GM23338 (cell line): ENCODE results near the gene SHROOM2. TPM values are rescaled to one million over a fixed set of nuclear protein-coding genes. Genes with fewer than 3 reads are reported as not detected.

Source experiments
- ATAC-seq: fragments of 200-7000 bp; cut with Tn5 transposase; 3 replicates; pipeline ENCODE4 v1.9.1; 2020
- DNase-seq: peaks from one replicate; pipeline ENCODE4 v3.0.0-alpha.2; 2015; ENCODE audit warnings: low spot score
- H2AFZ ChIP-seq: fragments of 200-600 bp; sonication (generic); 2 replicates; pipeline ENCODE4 v1.8.0; 2016; ENCODE audit warnings: antibody characterized with exemption, mild to moderate bottlenecking, moderate library complexity
- H3F3A ChIP-seq: fragments of 200-600 bp; sonication (generic); replicated peaks from 2 replicates; pipeline ENCODE4 v1.8.0; 2017; ENCODE audit warnings: antibody characterized with exemption, mixed run types, low read depth
- H3K27ac ChIP-seq: fragments of 200-600 bp; sonication (generic); 2 replicates; pipeline ENCODE4 v1.6.1; 2016; ENCODE audit warnings: low read depth
- H3K27me3 ChIP-seq: fragments of 200-600 bp; sonication (generic); 2 replicates; pipeline ENCODE4 v1.8.0; 2016; ENCODE audit warnings: mild to moderate bottlenecking, mixed run types, moderate library complexity; ENCODE audit not compliant: insufficient read depth
- H3K36me3 ChIP-seq: fragments of 200-600 bp; sonication (generic); 2 replicates; pipeline ENCODE4 v1.8.0; 2016; ENCODE audit warnings: mild to moderate bottlenecking; ENCODE audit not compliant: insufficient read depth
- H3K4me1 ChIP-seq: fragments of 200-600 bp; sonication (generic); 2 replicates; pipeline ENCODE4 v1.8.0; 2016; ENCODE audit warnings: mild to moderate bottlenecking, moderate library complexity; ENCODE audit not compliant: insufficient read depth
- H3K4me2 ChIP-seq: fragments of 200-600 bp; sonication (generic); 2 replicates; pipeline ENCODE4 v1.7.1; 2017; ENCODE audit warnings: mixed run types
- H3K4me3 ChIP-seq: fragments of 200-600 bp; sonication (generic); 2 replicates; pipeline ENCODE4 v1.6.1; 2016; ENCODE audit warnings: mixed run types
- H3K79me2 ChIP-seq: fragments of 200-600 bp; sonication (generic); replicated peaks from 2 replicates; pipeline ENCODE4 v1.8.0; 2017; ENCODE audit warnings: mild to moderate bottlenecking; ENCODE audit not compliant: insufficient read depth
- H3K9me2 ChIP-seq: fragments of 200-600 bp; sonication (generic); 2 replicates; pipeline ENCODE4 v1.8.0; 2017; ENCODE audit not compliant: insufficient read depth
- H4K20me1 ChIP-seq: fragments of 200-600 bp; sonication (generic); replicated peaks from 2 replicates; pipeline ENCODE4 v1.8.0; 2017; ENCODE audit warnings: mild to moderate bottlenecking; ENCODE audit not compliant: insufficient read depth
- H3K27ac Mint-ChIP-seq: 2 replicates; pipeline ENCODE4 v1.8.0; 2020; ENCODE audit warnings: inconsistent platforms, mild to moderate bottlenecking, moderate library complexity, mixed read lengths
- H3K27me3 Mint-ChIP-seq: 3 replicates; pipeline ENCODE4 v1.8.0; 2022; ENCODE audit warnings: low read depth, mild to moderate bottlenecking, moderate library complexity, mixed read lengths, inconsistent platforms; ENCODE audit not compliant: insufficient read depth, poor library complexity
- H3K36me3 Mint-ChIP-seq: 3 replicates; pipeline ENCODE4 v1.8.0; 2021; ENCODE audit warnings: low read depth, mild to moderate bottlenecking, inconsistent platforms, moderate library complexity, mixed read lengths
- H3K4me1 Mint-ChIP-seq: 3 replicates; pipeline ENCODE4 v1.8.0; 2020; ENCODE audit warnings: mild to moderate bottlenecking, inconsistent platforms, mixed read lengths
- H3K4me3 Mint-ChIP-seq: 3 replicates; pipeline ENCODE4 v1.8.0; 2021; ENCODE audit warnings: moderate library complexity, mild to moderate bottlenecking, inconsistent platforms, mixed read lengths
- H3K9me3 Mint-ChIP-seq: 3 replicates; pipeline ENCODE4 v1.8.0; 2020; ENCODE audit warnings: moderate library complexity, mild to moderate bottlenecking, inconsistent platforms, mixed read lengths
- CREB1 ChIP-seq: fragments of 250-450 bp; sonication (Bioruptor Pico); IDR thresholded peaks from 2 replicates; pipeline ENCODE4 v1.5.0; 2020; ENCODE audit warnings: low read depth, mild to moderate bottlenecking, moderate library complexity
- ETS1 ChIP-seq: IDR thresholded peaks from 2 replicates; pipeline ENCODE4 v1.6.1; 2016; ENCODE audit warnings: antibody characterized with exemption
- EZH2phosphoT487 ChIP-seq: fragments of 200-600 bp; sonication (generic); IDR thresholded peaks from one replicate; pipeline ENCODE4 v1.8.1; 2018; ENCODE audit warnings: antibody characterized with exemption; ENCODE audit not compliant: unreplicated experiment
- JUNB ChIP-seq: IDR thresholded peaks from one replicate; pipeline ENCODE4 v1.6.1; 2016; ENCODE audit warnings: antibody characterized with exemption; ENCODE audit not compliant: unreplicated experiment
- NANOG ChIP-seq: IDR thresholded peaks from 2 replicates; pipeline ENCODE4 v1.6.1; 2016; ENCODE audit warnings: antibody characterized with exemption, borderline replicate concordance
- POLR2AphosphoS5 ChIP-seq: IDR thresholded peaks from 2 replicates; pipeline ENCODE4 v1.6.1; 2016; ENCODE audit warnings: antibody characterized with exemption, low read depth
- REST ChIP-seq: IDR thresholded peaks from one replicate; pipeline ENCODE4 v1.6.1; 2018; ENCODE audit warnings: antibody characterized with exemption; ENCODE audit not compliant: unreplicated experiment
- ZNF462 ChIP-seq: fragments of 250-450 bp; sonication (Bioruptor Pico); IDR thresholded peaks from 2 replicates; pipeline ENCODE4 v1.5.0; 2020; ENCODE audit warnings: mild to moderate bottlenecking, moderate library complexity
- polyA plus RNA-seq: library from polyadenylated mRNA; unstranded; fragments of >200 nt; fragmentation: Nextera tagmentation; extraction: Ambion mirVana; gene quantifications from 2 replicates; pipeline ENCODE4 v1.2.1, GENCODE V29; 2016
- total RNA-seq: library from RNA; depleted of rRNA; stranded (reverse); fragments of >200 nt; shearing (Covaris generic); gene quantifications from 2 replicates; pipeline ENCODE4 v1.2.3, GENCODE V29; 2014

Gene SHROOM2
- total and polyA plus RNA-seq, 2 experiments from 2014 or later, result 3.5 to 15.8 TPM

- Mint-ChIP-seq H3K4me1 (peaks cover 27% of the 10 kb centered on the region), H3K9me3 (no peaks in the 10 kb centered on the region), H3K27me3 (peaks cover 4% of the 10 kb centered on the region), H3K36me3 (peaks cover 16% of the 10 kb centered on the region; the same call in 2 of the 3 replicates), H3K27ac (no peak overlapping the region), H3K4me3 (no peak overlapping the region)
- Histone ChIP-seq H2AFZ (no peak overlapping the region), H3K4me2 (no peak overlapping the region), H3K9me2 (no peaks in the 10 kb centered on the region), H3K4me1 (peaks cover 2% of the 10 kb centered on the region; the same call in 1 of the 2 replicates), H4K20me1 (no peaks in the 10 kb centered on the region), H3K36me3 (no peaks in the 10 kb centered on the region), H3K27me3 (no peaks in the 10 kb centered on the region), H3K79me2 (peaks cover 6% of the 10 kb centered on the region; the same call in 1 of the 2 replicates), H3F3A (no peaks in the 10 kb centered on the region), H3K27ac (no peak overlapping the region), H3K4me3 (no peak overlapping the region)
- no peak for TF ChIP-seq ETS1
- TF ChIP-seq POLR2AphosphoS5, result no peak
- TF ChIP-seq EZH2phosphoT487, result no peak
- no peak for TF ChIP-seq REST
- ATAC-seq, result no peak
- no peak for DNase-seq
Measured at GRCh38 chrX:9860826-9861225, 74.6 kb downstream of the SHROOM2 start.

- Histone ChIP-seq H2AFZ (no peak overlapping the region), H3K4me3 (no peak overlapping the region), H4K20me1 (no peaks in the 10 kb centered on the region), H3K27me3 (no peaks in the 10 kb centered on the region), H3K4me1 (peaks cover under 1% of the 10 kb centered on the region; the same call in 1 of the 2 replicates), H3F3A (no peaks in the 10 kb centered on the region), H3K4me2 (no peak overlapping the region), H3K36me3 (no peaks in the 10 kb centered on the region), H3K9me2 (no peaks in the 10 kb centered on the region), H3K79me2 (no peaks in the 10 kb centered on the region; the same call in 1 of the 2 replicates), H3K27ac (no peak overlapping the region)
- TF ChIP-seq JUNB, result no peak
- TF ChIP-seq CREB1, result no peak
- no peak for TF ChIP-seq EZH2phosphoT487
- no peak for TF ChIP-seq ZNF462
- no peak for TF ChIP-seq NANOG
- Mint-ChIP-seq H3K27me3 (peaks cover 4% of the 10 kb centered on the region), H3K4me1 (peaks cover 25% of the 10 kb centered on the region), H3K9me3 (no peaks in the 10 kb centered on the region), H3K36me3 (peaks cover 16% of the 10 kb centered on the region; the same call in 2 of the 3 replicates), H3K4me3 (no peak overlapping the region), H3K27ac (no peak overlapping the region)
- ATAC-seq (no peak), DNase-seq (no peak)
Measured at GRCh38 chrX:9861711-9862110, 75.5 kb downstream of the SHROOM2 start.
